Activated B cell treated with CpG ODN at 0.5 μM for 24 hours (primary cell): ENCODE data around the gene BTBD7. TPM values are rescaled to one million over a fixed set of nuclear protein-coding genes. Genes with fewer than 3 reads are reported as not detected.

Experiments used
- ATAC-seq: fragments of 200-7000 bp; cut with Tn5 transposase; one replicate; pipeline ENCODE4 v1.10.0; 2021; ENCODE audit warnings: low read depth, mild to moderate bottlenecking, moderate library complexity
- CTCF ChIA-PET: fragments of 350-600 bp; sonication (Branson Sonifier 250); formaldehyde crosslinking; loops from one replicate; lab custom pipeline; 2021; ENCODE audit warnings: antibody characterized with exemption; lab: Charles Lee
- POLR2A ChIA-PET: fragments of 350-600 bp; sonication (Branson Sonifier 250); formaldehyde crosslinking; loops from one replicate; lab custom pipeline; 2021; ENCODE audit warnings: antibody characterized with exemption; lab: Charles Lee
- DNase-seq: peaks from one replicate; pipeline ENCODE4 v3.0.0; 2022
- H3K27ac Mint-ChIP-seq: one replicate; pipeline ENCODE4 v1.8.0; 2020; ENCODE audit warnings: mixed read lengths
- H3K27me3 Mint-ChIP-seq: one replicate; pipeline ENCODE4 v1.8.0; 2021; ENCODE audit warnings: mixed read lengths
- H3K36me3 Mint-ChIP-seq: one replicate; pipeline ENCODE4 v1.8.0; 2021; ENCODE audit warnings: low read depth, mixed read lengths
- H3K4me1 Mint-ChIP-seq: one replicate; pipeline ENCODE4 v1.8.0; 2021; ENCODE audit warnings: mixed read lengths
- H3K4me3 Mint-ChIP-seq: one replicate; pipeline ENCODE4 v1.8.0; 2020; ENCODE audit warnings: mild to moderate bottlenecking, mixed read lengths
- H3K9me3 Mint-ChIP-seq: one replicate; pipeline ENCODE4 v1.8.0; 2020; ENCODE audit warnings: mixed read lengths
- CTCF ChIP-seq: fragments of 200-600 bp; IDR thresholded peaks from one replicate; pipeline ENCODE4 v1.8.0; 2022; ENCODE audit warnings: antibody characterized with exemption, mild to moderate bottlenecking
- intact Hi-C: fragments of 100-400 bp; cut with micrococcal nuclease; formaldehyde crosslinking; loops from one replicate; pipeline ENCODE4 v1.15.1; 2024
- total RNA-seq: library from RNA; stranded (reverse); gene quantifications from 2 replicates; pipeline ENCODE4 v1.2.3, GENCODE V29; 2022

The BTBD7 gene
- total RNA-seq, 1 donor from 2014 or later: 41.2 TPM

- no peak for ATAC-seq
Observed at GRCh38 chr14:93246534-93246933, 86.3 kb downstream of the BTBD7 start.

GRCh38 chr14:93245764-93246420 is 86.9 kb downstream of the BTBD7 start:
- H3K36me3 Mint-ChIP-seq: peaks cover 76% of the 10 kb centered on the region
- no peak overlapping the region for H3K27ac Mint-ChIP-seq
- DNase-seq (no peak), ATAC-seq (no peak)
- peaks cover 5% of the 10 kb centered on the region for H3K4me1 Mint-ChIP-seq
- CTCF ChIA-PET: no interaction called here
- POLR2A ChIA-PET: no interaction called here
- no peaks in the 10 kb centered on the region for H3K9me3 Mint-ChIP-seq
- H3K4me3 Mint-ChIP-seq: no peak overlapping the region
- intact Hi-C loops: no loop called here
- H3K27me3 Mint-ChIP-seq: no peaks in the 10 kb centered on the region
- no peak for TF ChIP-seq CTCF

More at GRCh38 chr14:93246534-93246933, 86.3 kb downstream of the BTBD7 start:
- H3K4me3 Mint-ChIP-seq: no peak overlapping the region
- ChIA-PET CTCF (no interaction called here), POLR2A (no interaction called here)
- peaks cover 81% of the 10 kb centered on the region for H3K36me3 Mint-ChIP-seq
- TF ChIP-seq CTCF: no peak
- intact Hi-C loops: no loop called here
- H3K9me3 Mint-ChIP-seq: no peaks in the 10 kb centered on the region
- DNase-seq: no peak
- no peaks in the 10 kb centered on the region for H3K27me3 Mint-ChIP-seq
- peaks cover 5% of the 10 kb centered on the region for H3K4me1 Mint-ChIP-seq
- no peak overlapping the region for H3K27ac Mint-ChIP-seq

GRCh38 chr14:93240678-93241000 is 92.2 kb downstream of the BTBD7 start:
- no peak overlapping the region for H3K27ac Mint-ChIP-seq
- peaks cover 51% of the 10 kb centered on the region for H3K36me3 Mint-ChIP-seq
- CTCF ChIA-PET: no interaction called here
- no peaks in the 10 kb centered on the region for H3K27me3 Mint-ChIP-seq
- no peak for TF ChIP-seq CTCF
- no peaks in the 10 kb centered on the region for H3K9me3 Mint-ChIP-seq
- H3K4me1 Mint-ChIP-seq: no peaks in the 10 kb centered on the region
- no peak for ATAC-seq
- POLR2A ChIA-PET: no interaction called here
- no peak overlapping the region for H3K4me3 Mint-ChIP-seq
- no peak for DNase-seq
- intact Hi-C loops: no loop called here

GRCh38 chr14:93239869-93240677 is 92.8 kb downstream of the BTBD7 start:
- CTCF ChIA-PET: no interaction called here
- H3K27ac Mint-ChIP-seq: no peak overlapping the region
- peaks cover 46% of the 10 kb centered on the region for H3K36me3 Mint-ChIP-seq

More at GRCh38 chr14:93239869-93240677, 92.8 kb downstream of the BTBD7 start:
- no peak for ATAC-seq
- intact Hi-C loops: no loop called here
- POLR2A ChIA-PET: interaction anchor here (0.6 kb wide), 1 partner anchor 14 kb away, joined by 4 read pairs; no protein-coding TSS in a partner anchor
- TF ChIP-seq CTCF: no peak
- Mint-ChIP-seq H3K4me1 (no peaks in the 10 kb centered on the region), H3K4me3 (no peak overlapping the region), H3K27me3 (no peaks in the 10 kb centered on the region), H3K9me3 (no peaks in the 10 kb centered on the region)
- DNase-seq: no peak
